Glomerular visceral epithelial cell (primary cell): ENCODE measurements around the gene CLTCL1.
"Not testable (repeated sequence)": the region's sequence is repeated elsewhere in the genome, so short reads cannot be mapped to it uniquely, and the experiment has no call there.

Experiments used
- DNase-seq: peaks from one replicate; pipeline ENCODE4 v3.0.0-alpha.2; 2016; ENCODE audit errors: extremely low spot score

Gene CLTCL1

GRCh38 chr22:19176175-19176643, 115.3 kb downstream of the CLTCL1 start:
- no peak for DNase-seq

GRCh38 chr22:19175602-19176174, 115.8 kb downstream of the CLTCL1 start:
- no peak for DNase-seq

GRCh38 chr22:19175026-19175601, 116.4 kb downstream of the CLTCL1 start:
- DNase-seq = no peak

GRCh38 chr22:19174106-19175025, 117.2 kb downstream of the CLTCL1 start:
- DNase-seq = peak; percentile 73

- DNase-seq = no peak
These were observed 118.2 kb downstream of the CLTCL1 start for GRCh38 chr22:19173047-19174035.

GRCh38 chr22:19172213-19173046, 119.1 kb downstream of the CLTCL1 start:
- no peak for DNase-seq

- no peak for DNase-seq
These were observed 121.6 kb downstream of the CLTCL1 start for GRCh38 chr22:19169947-19170318.

- no peak for DNase-seq
These were observed 122.2 kb downstream of the CLTCL1 start for GRCh38 chr22:19169002-19169946.

- DNase-seq = no peak
These were observed 123.2 kb downstream of the CLTCL1 start for GRCh38 chr22:19168088-19168890.

- DNase-seq = no peak
These were observed 124.2 kb downstream of the CLTCL1 start for GRCh38 chr22:19167106-19167869.

- no peak for DNase-seq
These were observed 125.1 kb downstream of the CLTCL1 start for GRCh38 chr22:19166421-19166820.

- DNase-seq = no peak
These were observed 127.1 kb downstream of the CLTCL1 start for GRCh38 chr22:19164425-19164824.

- not testable (repeated sequence) for DNase-seq
These were observed 132.9 kb downstream of the CLTCL1 start for GRCh38 chr22:19158649-19159048.

GRCh38 chr22:19156109-19156508, 135.4 kb downstream of the CLTCL1 start:
- DNase-seq = not testable (repeated sequence)

GRCh38 chr22:19152942-19153883, 138.3 kb downstream of the CLTCL1 start:
- DNase-seq = no peak

GRCh38 chr22:19151329-19152191, 140.0 kb downstream of the CLTCL1 start:
- no peak for DNase-seq
